Measurements from ENCODE around the gene RTL10. TPM values are rescaled to one million over a fixed set of nuclear protein-coding genes. Genes with fewer than 3 reads are reported as not detected.
A peak's percentile ranks its signal among the peaks of the same experiment; 100 is the strongest.

The RTL10 gene
- total RNA-seq, 4 donors from 2014 or later: 18.1 to 26.4 (median 23.7) TPM

GRCh38 chr22:19868333-19868732 is 13.7 kb upstream of the RTL10 start:
- intact Hi-C loops (cut with DNase I): no loop called here
- no peak for TF ChIP-seq CTCF (IDR thresholded peaks at IDR 0.05)
- no peak for TF ChIP-seq POLR2A (IDR thresholded peaks at IDR 0.05)
- H3K4me3 ChIP-seq (replicated peaks in 1 of 3): no peak overlapping the region
- no peak overlapping the region for H3K27ac ChIP-seq
- no peak for DNase-seq
- no peaks in the 10 kb centered on the region for H3K27me3 ChIP-seq
- peaks cover 0 to 6% of the 10 kb centered on the region in 2 donors for H3K4me1 ChIP-seq
- 84 to 85% methylated on average over 3 of the region's 3 CpGs for WGBS, 2 donors
- no peaks in the 10 kb centered on the region for H3K36me3 ChIP-seq
- H3K9me3 ChIP-seq: no peaks in the 10 kb centered on the region

DNA sequence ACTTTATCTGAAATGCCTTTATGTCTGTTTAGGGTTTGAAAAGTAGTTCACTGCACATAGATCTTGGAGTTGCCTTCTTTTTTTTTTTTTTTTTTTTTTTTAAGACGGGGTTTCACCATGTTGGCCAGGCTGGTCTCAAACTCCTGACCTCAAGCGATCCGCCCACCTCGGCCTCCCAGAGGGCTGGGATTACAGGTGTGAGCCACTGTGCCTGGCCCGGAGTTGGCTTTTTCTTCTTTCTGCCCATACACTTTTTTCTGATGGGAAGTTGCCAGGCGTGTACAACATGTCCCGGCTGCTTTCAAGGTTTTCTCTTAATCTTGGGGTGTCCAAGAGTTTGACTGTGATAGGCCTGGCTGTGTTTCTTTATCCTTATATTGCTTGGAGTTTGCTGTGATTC is 12.9 kb upstream of the RTL10 start:
- intact Hi-C loops (cut with DNase I): no loop called here
- Histone ChIP-seq H3K9me3 (no peaks in the 10 kb centered on the region), H3K27me3 (no peaks in the 10 kb centered on the region), H3K36me3 (no peaks in the 10 kb centered on the region), H3K27ac (no peak overlapping the region), H3K4me3 (replicated peaks in 1 of 3) (no peak overlapping the region), H3K4me1 (peaks cover 0 to under 1% of the 10 kb centered on the region in 2 donors)
- DNase-seq: peak in 1 of 2 donors; percentile 0
- 94 to 95% methylated on average over 7 of the region's 7 CpGs for WGBS, 2 donors
- TF ChIP-seq POLR2A (IDR thresholded peaks at IDR 0.05) (no peak), CTCF (IDR thresholded peaks at IDR 0.05) (no peak)

DNA sequence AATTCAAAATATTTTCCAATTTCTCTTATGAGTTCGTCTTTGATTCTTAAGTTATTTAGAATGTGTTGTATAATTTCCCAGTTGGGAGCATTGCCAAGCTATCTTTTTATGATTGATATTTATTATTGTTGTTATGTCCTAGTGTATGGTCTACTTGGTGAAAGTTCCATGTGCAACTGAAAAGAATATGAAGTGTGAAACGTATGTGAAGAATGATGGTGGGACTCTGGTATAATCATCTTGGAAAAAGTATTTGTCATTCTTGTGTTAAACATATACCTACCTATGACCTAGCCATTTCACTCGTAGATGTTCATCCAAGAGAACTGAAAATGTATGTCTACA is 12.0 kb upstream of the RTL10 start:
- Histone ChIP-seq H3K4me1 (no peaks in the 10 kb centered on the region), H3K36me3 (no peaks in the 10 kb centered on the region), H3K4me3 (replicated peaks in 1 of 3) (no peak overlapping the region), H3K27me3 (no peaks in the 10 kb centered on the region), H3K27ac (no peak overlapping the region), H3K9me3 (no peaks in the 10 kb centered on the region)
- WGBS, 2 donors: 94 to 95% methylated on average over 3 of the region's 3 CpGs
- no peak for DNase-seq
- intact Hi-C loops (cut with DNase I): no loop called here
- TF ChIP-seq CTCF (IDR thresholded peaks at IDR 0.05) (no peak), POLR2A (IDR thresholded peaks at IDR 0.05) (no peak)

GRCh38 chr22:19865141-19865829 is 10.6 kb upstream of the RTL10 start:
- Histone ChIP-seq H3K9me3 (no peaks in the 10 kb centered on the region), H3K27me3 (no peaks in the 10 kb centered on the region), H3K36me3 (no peaks in the 10 kb centered on the region), H3K4me3 (replicated peaks in 1 of 3) (no peak overlapping the region), H3K27ac (no peak overlapping the region), H3K4me1 (no peaks in the 10 kb centered on the region)
- intact Hi-C loops (cut with DNase I): no loop called here
- WGBS, 2 donors: 88 to 90% methylated on average over 12 of the region's 12 CpGs
- DNase-seq: no peak
- TF ChIP-seq CTCF (IDR thresholded peaks at IDR 0.05) (no peak), POLR2A (IDR thresholded peaks at IDR 0.05) (no peak)

DNA sequence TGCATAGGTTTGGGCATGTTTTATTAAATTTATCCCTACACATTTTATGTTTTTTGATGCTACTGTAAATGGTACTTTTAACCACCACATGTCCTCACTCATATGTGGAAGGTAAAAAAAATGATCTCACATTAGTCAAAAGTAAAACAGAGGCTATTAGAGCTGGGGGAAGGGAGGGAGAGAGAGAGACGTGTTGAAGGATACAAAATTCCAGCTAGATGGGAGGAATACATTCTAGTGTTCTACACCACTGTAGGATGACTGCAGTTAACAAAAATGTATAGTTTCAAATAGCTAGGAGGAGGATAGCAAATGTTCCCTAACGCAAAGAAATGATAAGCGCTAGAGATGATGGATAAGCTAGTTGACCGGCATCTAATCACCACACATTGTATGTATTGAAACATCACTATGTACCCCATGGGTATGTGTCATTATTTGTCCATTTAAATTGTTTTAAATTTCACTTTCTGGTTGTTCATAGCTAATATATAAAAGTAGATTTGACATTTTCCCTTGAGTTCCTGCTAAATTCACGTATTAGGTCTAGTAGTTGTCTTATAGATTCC is 9.9 kb upstream of the RTL10 start:
- Histone ChIP-seq H3K27me3 (no peaks in the 10 kb centered on the region), H3K27ac (no peak overlapping the region), H3K4me1 (no peaks in the 10 kb centered on the region), H3K4me3 (replicated peaks in 1 of 3) (no peak overlapping the region), H3K36me3 (no peaks in the 10 kb centered on the region), H3K9me3 (no peaks in the 10 kb centered on the region)
- TF ChIP-seq CTCF (IDR thresholded peaks at IDR 0.05) (no peak), POLR2A (IDR thresholded peaks at IDR 0.05) (no peak)
- no peak for DNase-seq
- intact Hi-C loops (cut with DNase I): no loop called here
- whole genome bisulfite sequencing, 2 donors: 93 to 95% methylated on average over 5 of the region's 5 CpGs
